HG03039 (cell line): ENCODE results near the gene IARS2.
"Not testable (repeated sequence)": the region's sequence is repeated elsewhere in the genome, so short reads cannot be mapped to it uniquely, and the experiment has no call there.

Experiments used
- ATAC-seq: cut with Tn5 transposase; IDR thresholded peaks from one replicate; pipeline ENCODE4 v1.9.1; 2021; ENCODE audit warnings: mild to moderate bottlenecking, moderate library complexity; ENCODE audit not compliant: unreplicated experiment

IARS2 gene

DNA sequence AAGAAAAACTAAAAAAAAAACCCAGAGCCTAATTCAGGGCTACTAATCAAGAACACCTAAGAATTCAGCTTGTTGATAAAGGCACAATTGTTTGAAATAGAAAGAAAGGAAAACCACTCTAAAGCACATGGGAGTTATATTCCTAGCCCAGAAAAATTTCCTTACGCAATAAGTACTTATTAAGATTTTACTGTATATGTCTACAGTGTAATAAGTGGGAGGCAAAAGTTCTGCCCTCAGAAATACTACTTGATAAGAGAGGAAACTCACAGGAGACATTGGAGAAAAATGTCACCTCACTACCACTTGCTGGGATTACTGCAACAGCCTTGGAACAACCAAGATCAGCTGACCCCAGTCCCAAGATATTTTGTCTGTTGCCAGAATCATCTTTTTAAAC is 66.1 kb downstream of the IARS2 start:
- no peak for ATAC-seq

DNA sequence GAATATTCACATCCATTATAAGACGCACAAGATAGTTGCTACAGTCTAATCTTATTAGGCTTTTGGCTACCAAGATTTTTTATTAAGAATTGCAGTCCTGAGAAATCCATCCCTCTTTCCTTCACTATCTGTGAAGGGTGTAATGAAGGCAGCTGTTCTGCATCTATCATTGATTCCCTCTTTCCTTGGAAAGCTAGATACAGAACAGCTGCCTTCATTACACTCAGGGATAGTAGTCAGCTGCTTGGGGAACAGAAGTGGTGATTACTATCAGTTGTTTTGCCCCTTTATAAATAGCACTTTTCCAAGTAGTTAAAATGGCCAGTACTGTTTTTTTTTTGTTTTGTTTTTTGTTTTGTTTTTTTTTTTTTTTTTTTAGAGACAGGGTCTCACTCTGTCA is 70.2 kb downstream of the IARS2 start:
- no peak for ATAC-seq

DNA sequence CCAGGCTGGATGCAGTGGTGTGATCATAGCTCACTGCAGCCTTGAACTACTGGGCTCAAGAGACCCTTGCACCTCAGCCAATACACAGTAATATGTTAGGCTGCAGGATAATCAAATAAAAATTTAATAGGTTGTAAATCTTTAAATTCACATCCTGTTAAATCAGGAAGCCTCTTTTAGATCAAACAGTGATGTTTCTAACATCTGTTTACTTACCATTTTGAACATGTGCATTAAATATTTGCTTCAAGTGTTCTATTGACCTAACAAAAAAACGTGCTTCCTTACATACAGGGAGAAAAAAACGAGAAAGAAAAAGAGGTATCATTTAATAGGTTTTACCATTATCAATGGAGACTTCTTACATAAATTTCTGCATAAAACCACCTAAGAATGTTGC is 70.6 kb downstream of the IARS2 start:
- no peak for ATAC-seq

DNA sequence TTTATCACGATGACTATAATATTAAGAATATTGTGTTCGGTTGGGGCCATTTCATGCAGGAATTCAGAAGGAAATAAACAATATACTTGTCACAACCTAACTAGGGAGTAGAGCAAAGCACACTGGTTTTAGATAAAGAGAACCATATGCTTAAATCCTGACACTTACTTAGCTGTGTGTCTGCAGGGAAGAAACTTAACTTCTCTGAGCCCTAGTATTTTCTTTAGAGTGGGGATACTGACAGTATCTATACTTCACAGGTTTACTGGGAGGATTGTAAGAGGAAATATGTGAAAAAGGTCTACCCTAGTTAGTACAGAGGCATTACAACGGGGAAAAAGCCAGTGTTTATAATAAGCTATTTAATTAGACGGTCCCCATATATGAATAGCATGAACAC is 72.9 kb downstream of the IARS2 start:
- ATAC-seq, result no peak

DNA sequence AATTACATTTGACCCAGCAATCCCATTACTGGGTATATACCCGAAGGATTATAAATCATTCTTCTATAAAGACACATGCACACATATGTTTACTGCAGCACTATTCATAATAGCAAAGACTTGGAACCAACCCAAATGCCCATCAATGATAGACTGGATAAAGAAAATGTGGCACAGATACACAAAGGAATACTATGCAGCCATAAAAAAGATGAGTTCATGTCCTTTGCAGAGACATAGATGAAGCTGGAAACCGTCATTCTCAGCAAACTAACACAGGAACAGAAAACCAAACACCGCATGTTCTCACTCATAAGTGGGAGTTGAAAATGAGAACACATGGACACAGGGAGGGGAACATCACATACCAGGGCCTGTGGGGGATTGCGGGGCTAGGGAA is 76.0 kb downstream of the IARS2 start:
- ATAC-seq, result not testable (repeated sequence)

DNA sequence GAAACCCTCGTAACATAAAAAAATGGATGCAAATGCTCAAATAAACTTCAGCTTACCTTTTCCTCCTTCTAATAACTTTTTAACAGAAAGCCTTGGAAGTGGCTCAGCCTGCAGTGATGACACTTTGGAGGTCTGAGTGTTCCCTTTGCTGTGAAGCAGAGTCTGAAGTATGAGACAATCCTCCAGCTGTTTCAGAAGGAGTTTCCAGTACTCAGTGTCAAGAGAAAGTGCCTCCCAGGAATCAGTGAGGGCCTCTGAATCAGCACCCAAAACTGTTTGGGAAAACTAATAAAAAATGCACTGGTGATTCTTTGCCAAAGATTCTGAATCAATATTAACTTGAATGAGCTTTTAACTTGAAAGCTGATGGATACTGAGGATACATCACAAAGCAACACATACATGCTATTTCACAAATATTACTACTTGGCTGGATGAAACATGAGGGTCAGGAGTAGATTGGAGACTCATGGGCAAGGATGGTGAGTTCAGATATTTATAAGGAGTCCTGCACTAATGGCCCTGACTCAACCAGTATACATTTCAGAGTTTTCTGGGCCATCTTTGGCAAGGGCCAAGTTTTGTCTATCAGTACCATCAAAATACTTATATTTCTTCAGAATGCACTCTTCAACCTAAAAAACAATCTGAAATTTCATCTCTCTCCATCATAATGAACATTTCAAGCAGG is 77.0 kb downstream of the IARS2 start:
- ATAC-seq, result no peak

DNA sequence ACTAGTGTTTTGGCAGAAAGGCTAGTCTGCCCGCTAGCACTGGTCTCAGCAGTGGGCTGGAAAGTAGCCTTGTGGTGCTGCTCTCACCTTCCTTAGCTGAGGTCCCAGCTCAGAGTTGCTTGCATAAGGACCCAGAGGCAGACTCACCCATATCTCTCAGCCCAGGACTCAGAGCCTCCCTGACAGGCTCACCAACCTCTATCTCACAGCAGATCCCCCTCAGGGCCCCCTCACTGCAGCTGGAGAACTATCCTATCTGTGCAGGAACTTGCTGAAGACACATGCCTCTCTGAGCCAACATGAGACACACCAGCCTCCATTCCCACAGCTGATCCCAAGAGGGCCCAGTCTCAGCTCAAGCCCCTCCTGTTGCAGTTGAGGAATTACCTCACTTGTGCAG is 82.6 kb downstream of the IARS2 start:
- ATAC-seq, result no peak

DNA sequence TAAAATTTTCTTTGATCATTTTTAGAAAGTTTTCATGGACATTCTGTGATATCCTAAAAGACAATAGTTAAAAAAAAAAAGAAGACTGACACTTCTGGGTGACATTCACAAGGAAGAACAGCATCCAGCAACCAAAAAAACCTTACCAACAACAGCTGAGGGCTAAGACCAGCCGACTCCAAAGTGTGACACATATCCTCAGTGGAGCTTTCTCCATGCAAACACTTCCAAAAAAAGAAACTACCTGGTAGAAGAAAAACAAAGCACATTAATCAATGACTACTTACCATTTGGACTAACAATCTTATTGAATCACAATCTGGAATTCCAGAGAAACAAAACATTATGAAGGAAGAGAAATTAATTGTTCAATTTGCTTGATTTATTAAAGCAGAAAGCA is 88.2 kb downstream of the IARS2 start:
- ATAC-seq, result no peak

DNA sequence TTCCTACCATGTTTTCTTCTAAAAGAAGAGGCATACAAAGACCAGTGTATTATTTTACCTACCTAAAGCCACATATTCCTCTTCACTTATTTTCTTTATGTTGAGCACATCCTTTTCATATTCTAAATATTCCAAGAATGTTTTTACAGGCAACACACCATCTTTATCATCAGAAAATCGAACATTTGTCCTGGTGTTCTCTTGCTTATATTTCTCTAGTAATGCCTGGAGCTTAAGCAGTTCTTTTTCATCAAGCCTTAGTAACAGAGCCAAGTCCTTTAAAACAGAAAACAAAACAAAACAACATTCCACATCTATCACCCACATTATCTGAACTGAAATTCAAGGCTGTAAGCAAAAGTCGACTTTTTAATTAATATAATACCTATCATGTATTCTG is 88.7 kb downstream of the IARS2 start:
- ATAC-seq, result no peak

DNA sequence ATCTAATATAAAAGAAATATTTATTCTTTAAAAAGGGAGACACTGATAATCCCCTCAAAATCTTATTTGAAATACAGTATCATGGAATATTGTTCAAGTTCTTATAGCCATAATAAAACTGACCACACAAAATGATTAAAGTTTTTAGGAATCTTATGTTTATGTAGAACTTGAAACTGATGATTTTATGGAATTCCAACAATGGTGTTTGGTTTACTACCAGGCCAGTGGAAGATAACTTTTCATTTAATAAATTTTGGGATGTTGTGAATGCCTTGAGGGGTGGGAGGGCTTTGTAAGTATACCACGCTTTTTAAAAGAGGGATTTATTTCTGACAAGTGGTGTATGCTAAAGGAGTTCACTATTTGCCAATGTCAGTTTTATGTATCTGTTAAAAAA is 90.6 kb downstream of the IARS2 start:
- ATAC-seq, result no peak

DNA sequence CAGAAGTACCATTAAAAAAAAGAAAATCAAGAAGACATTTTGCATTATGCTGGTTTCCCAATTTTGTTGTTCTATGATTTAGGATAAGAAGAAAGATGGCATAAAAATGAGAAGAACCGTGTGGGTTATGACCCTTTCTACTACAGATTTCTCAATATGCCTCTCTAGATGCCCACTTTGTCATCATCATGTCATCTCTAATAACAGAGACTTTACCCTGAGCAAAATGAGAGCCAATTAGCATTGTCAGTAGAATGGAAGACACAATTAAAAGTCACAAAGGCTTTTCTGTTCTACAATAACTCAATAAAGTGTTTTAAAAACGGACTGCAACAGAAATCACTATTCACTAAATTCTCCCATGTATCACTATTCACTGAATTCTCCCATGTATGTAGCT is 92.8 kb downstream of the IARS2 start:
- no peak for ATAC-seq

DNA sequence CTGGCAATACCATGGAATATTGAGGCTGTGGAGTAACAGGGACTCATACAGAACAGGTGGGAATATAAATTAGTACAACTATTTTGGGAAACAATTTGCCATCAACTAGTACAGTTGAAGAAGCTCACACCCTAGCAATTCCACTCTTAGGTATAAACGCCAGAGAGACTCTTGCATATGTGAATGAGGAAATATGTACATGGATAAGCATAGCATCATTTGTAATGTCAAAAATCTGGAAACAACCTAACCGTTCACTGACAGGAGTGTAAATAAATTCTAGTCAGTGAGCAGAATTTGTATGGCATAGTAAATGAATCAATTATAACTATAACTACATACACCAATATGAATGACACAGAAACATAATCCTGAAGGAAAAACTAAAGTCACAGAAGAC is 94.6 kb downstream of the IARS2 start:
- no peak for ATAC-seq

DNA sequence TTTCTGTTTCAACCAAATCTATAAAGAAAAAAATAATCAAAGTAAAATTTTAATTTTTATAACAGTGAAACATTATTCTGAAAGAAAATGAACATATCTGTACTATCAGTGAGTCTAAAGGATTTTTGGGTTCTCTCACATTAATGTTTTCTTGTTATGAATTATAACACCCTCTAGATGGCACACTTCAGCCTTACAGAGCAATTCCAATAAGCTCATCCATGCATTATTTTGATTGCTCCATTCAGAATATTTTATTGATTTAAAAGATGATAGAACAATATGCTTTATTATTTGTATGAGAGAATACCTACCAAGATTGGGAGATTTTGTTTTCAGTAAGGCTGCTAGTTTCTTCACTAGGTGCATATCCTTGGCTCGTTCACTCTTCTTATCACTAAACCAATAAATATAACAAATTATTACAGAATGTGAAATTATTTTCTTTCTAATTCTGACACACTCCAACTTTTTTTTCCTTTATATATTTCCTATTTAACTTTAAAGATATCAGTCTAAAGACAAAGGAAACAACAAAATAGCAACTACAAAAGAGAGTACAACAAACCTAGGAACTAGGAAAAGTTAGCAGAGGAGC is 95.9 kb downstream of the IARS2 start:
- no peak for ATAC-seq

DNA sequence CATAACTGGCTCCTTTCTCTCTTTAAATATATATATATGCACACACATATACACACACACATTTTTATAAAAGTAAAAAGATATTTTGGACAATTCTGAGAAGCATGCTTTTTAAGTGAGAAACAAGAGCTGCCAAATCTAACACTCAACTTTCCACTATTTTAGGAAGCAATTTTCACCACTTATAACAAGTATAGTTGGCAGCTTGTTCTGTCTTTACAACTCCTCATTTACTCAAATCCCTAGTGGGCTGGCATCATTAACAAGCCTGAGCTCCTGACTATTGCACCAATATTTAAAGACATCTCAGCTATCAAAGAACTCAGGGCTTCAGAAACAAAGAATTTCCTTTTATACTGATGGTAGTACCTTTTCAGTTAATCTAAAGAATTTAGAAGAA is 101.8 kb downstream of the IARS2 start:
- ATAC-seq, result no peak
